ENCODE results near the gene FAM107B. TPM values are rescaled to one million over a fixed set of nuclear protein-coding genes. Genes with fewer than 3 reads are reported as not detected.

The FAM107B gene
- total RNA-seq, 1 donor from 2014 or later: 43.0 TPM

DNA sequence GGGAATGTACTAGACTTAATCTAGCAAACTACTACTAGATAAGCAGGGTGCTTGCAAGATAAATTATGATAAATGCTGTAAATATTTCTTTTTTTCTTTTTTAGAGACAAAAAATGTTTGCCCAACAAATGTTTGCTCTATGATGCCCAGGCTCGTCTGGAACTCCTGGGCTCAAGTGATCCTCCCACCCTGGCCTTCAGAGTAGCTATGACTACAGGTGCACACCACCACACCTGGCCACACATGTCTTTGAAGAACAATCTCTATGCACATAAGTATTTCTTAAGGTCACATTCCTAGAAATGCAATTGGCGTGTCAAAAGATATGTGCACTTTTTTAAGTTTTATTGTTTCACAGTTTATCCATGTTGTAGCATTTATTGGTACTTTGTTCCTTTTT, 264.4 kb downstream of the FAM107B start:
- no peaks in the 10 kb centered on the region for H3K79me2 ChIP-seq (ENCODE audit: low read depth)
- H3K36me3 ChIP-seq: peaks cover 10% of the 10 kb centered on the region
- no peak overlapping the region for H3K27ac ChIP-seq
- H2AFZ ChIP-seq (replicated peaks): no peak overlapping the region
- no peaks in the 10 kb centered on the region for H4K20me1 ChIP-seq (ENCODE audit: low read depth)
- H3K27me3 ChIP-seq: no peaks in the 10 kb centered on the region
- no peak for DNase-seq (ENCODE audit: low spot score)
- Mint-ChIP-seq H3K27ac (no peak overlapping the region), H3K27me3 (ENCODE audit: insufficient read depth, low read depth) (no peaks in the 10 kb centered on the region), H3K9me3 (peaks cover 2% of the 10 kb centered on the region), H3K4me3 (no peak overlapping the region), H3K36me3 (peaks cover 26% of the 10 kb centered on the region), H3K4me1 (peaks cover 2% of the 10 kb centered on the region)
- H3F3A ChIP-seq (ENCODE audit: low read depth): no peaks in the 10 kb centered on the region
- H3K4me1 ChIP-seq: no peaks in the 10 kb centered on the region
- H3K9me3 ChIP-seq (ENCODE audit: low read depth): no peaks in the 10 kb centered on the region
- H3K4me2 ChIP-seq: no peak overlapping the region
- no peak overlapping the region for H3K4me3 ChIP-seq
- TF ChIP-seq EZH2 (IDR thresholded peaks at IDR 0.05): no peak
- TF ChIP-seq CTCF (IDR thresholded peaks at IDR 0.05): no peak
- no peak for TF ChIP-seq EZH2phosphoT487 (IDR thresholded peaks at IDR 0.05)
- H3K9ac ChIP-seq: no peak overlapping the region

- no peak overlapping the region for H3K4me2 ChIP-seq
- H3K4me3 ChIP-seq: no peak overlapping the region
- no peak for DNase-seq (ENCODE audit: low spot score)
- H3K36me3 ChIP-seq: peaks cover 10% of the 10 kb centered on the region
- H3K27ac Mint-ChIP-seq: no peak overlapping the region
- H3K27me3 Mint-ChIP-seq (ENCODE audit: insufficient read depth, low read depth): no peaks in the 10 kb centered on the region
- H3K27ac ChIP-seq: no peak overlapping the region
- peaks cover 2% of the 10 kb centered on the region for H3K4me1 Mint-ChIP-seq
- no peaks in the 10 kb centered on the region for H4K20me1 ChIP-seq (ENCODE audit: low read depth)
- H3K9me3 ChIP-seq (ENCODE audit: low read depth): no peaks in the 10 kb centered on the region
- H3K9ac ChIP-seq: no peak overlapping the region
- H3K79me2 ChIP-seq (ENCODE audit: low read depth): no peaks in the 10 kb centered on the region
- H3F3A ChIP-seq (ENCODE audit: low read depth): no peaks in the 10 kb centered on the region
- TF ChIP-seq EZH2phosphoT487 (IDR thresholded peaks at IDR 0.05): no peak
- TF ChIP-seq EZH2 (IDR thresholded peaks at IDR 0.05): no peak
- TF ChIP-seq CTCF (IDR thresholded peaks at IDR 0.05): no peak
- peaks cover 26% of the 10 kb centered on the region for H3K36me3 Mint-ChIP-seq
- no peak overlapping the region for H3K4me3 Mint-ChIP-seq
- H3K4me1 ChIP-seq: no peaks in the 10 kb centered on the region
- H3K9me3 Mint-ChIP-seq: peaks cover 2% of the 10 kb centered on the region
- H2AFZ ChIP-seq (replicated peaks): no peak overlapping the region
- no peaks in the 10 kb centered on the region for H3K27me3 ChIP-seq
Observed at GRCh38 chr10:14508725-14509124, 266.0 kb downstream of the FAM107B start.

DNA sequence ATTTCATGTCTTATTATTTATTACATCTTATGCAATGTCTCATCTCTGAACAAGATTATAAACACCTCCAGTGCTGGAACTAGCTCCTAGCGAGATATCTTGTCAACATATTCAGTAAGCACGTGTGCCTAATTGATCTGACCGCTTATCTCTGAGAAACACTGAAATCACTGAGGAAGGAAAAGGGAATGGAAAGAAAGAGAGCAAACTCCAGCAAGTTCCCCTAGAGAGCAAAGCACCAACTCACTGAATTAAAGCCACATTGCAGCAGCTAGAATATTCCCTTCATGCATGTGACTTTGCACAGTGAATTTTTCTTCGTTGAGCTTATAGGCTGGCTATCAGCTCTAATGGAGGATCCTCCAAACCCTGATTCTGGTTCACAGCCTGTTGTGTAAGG, 266.9 kb downstream of the FAM107B start:
- no peaks in the 10 kb centered on the region for H3K9me3 ChIP-seq (ENCODE audit: low read depth)
- no peaks in the 10 kb centered on the region for H3K27me3 ChIP-seq
- no peak overlapping the region for H3K9ac ChIP-seq
- Mint-ChIP-seq H3K4me3 (no peak overlapping the region), H3K27me3 (ENCODE audit: insufficient read depth, low read depth) (no peaks in the 10 kb centered on the region), H3K4me1 (peaks cover 2% of the 10 kb centered on the region), H3K36me3 (peaks cover 21% of the 10 kb centered on the region), H3K27ac (no peak overlapping the region), H3K9me3 (peaks cover 2% of the 10 kb centered on the region)
- H3K4me2 ChIP-seq: no peak overlapping the region
- H3K4me1 ChIP-seq: peaks cover 5% of the 10 kb centered on the region
- peaks cover 10% of the 10 kb centered on the region for H3K36me3 ChIP-seq
- DNase-seq (ENCODE audit: low spot score): no peak
- no peak overlapping the region for H3K27ac ChIP-seq
- no peaks in the 10 kb centered on the region for H4K20me1 ChIP-seq (ENCODE audit: low read depth)
- H2AFZ ChIP-seq (replicated peaks): no peak overlapping the region
- no peak for TF ChIP-seq EZH2 (IDR thresholded peaks at IDR 0.05)
- no peak for TF ChIP-seq CTCF (IDR thresholded peaks at IDR 0.05)
- TF ChIP-seq EZH2phosphoT487 (IDR thresholded peaks at IDR 0.05): no peak
- no peaks in the 10 kb centered on the region for H3F3A ChIP-seq (ENCODE audit: low read depth)
- no peaks in the 10 kb centered on the region for H3K79me2 ChIP-seq (ENCODE audit: low read depth)
- no peak overlapping the region for H3K4me3 ChIP-seq

Measured in neural progenitor cell (in vitro differentiated cells).